ENCODE data around the gene FRAS1.

DNA sequence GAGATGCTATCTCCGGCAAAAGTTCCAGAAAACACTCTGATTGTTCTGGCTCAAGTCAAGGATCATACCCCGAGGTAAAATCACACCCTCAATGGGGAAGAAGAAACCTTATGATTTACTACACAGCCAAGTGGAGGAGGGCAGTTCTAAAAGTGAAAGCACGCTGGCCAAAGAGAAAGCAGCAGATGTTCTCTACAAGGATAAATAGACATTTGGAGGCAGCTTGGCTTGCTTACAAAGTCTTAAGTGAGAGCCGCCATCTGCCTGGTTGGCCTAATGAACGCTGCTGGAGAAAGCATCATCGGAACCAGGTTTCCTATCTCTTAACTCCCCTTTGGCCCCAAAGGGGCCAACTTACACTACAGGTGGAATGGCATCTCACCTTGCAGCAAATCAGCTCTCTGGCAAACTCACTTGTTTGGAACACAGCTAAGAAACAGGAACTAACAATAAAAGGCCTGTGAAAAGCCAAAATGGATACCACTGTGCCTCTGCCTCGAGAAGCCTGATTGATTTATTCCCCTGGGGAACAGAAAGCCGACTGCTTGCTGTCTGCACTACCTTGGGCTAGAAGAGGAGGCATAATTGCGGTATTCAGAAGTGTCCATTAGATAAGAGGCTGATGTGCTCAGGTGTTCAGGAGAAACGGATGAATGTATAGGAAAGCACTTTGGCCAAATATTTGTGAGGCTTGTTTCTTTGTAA is 22.8 kb downstream of the FRAS1 start:
- TF ChIP-seq, protein P1, sequence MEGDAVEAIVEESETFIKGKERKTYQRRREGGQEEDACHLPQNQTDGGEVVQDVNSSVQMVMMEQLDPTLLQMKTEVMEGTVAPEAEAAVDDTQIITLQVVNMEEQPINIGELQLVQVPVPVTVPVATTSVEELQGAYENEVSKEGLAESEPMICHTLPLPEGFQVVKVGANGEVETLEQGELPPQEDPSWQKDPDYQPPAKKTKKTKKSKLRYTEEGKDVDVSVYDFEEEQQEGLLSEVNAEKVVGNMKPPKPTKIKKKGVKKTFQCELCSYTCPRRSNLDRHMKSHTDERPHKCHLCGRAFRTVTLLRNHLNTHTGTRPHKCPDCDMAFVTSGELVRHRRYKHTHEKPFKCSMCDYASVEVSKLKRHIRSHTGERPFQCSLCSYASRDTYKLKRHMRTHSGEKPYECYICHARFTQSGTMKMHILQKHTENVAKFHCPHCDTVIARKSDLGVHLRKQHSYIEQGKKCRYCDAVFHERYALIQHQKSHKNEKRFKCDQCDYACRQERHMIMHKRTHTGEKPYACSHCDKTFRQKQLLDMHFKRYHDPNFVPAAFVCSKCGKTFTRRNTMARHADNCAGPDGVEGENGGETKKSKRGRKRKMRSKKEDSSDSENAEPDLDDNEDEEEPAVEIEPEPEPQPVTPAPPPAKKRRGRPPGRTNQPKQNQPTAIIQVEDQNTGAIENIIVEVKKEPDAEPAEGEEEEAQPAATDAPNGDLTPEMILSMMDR (IDR thresholded peaks at IDR 0.05): no peak
- no peak for TF ChIP-seq EZH2 (IDR thresholded peaks at IDR 0.05; ENCODE audit: borderline replicate concordance, insufficient read depth, low read depth, low read length, poor library complexity, severe bottlenecking)
